Measurements from ENCODE around the gene MDH1.

MDH1 gene

DNA sequence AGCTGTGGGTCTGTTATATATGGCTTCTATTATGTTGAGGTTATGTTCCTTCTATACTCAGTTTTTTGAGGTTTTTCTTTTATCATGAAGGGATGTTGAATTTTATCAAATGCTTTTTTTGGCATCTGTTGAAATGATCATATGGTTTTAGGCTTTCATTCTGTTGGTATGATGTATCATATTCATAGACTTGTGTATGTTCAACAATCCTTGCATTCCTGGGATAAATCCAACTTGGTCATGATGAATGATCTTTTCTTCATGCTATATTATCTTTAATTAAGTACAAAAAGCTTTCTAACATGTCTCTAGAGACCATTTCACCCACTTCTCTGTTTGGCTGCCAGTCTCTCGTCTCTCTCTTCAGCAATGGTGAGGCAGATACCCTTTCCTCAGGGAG is 54.2 kb downstream of the MDH1 start:
- DNase-seq, result no peak

DNA sequence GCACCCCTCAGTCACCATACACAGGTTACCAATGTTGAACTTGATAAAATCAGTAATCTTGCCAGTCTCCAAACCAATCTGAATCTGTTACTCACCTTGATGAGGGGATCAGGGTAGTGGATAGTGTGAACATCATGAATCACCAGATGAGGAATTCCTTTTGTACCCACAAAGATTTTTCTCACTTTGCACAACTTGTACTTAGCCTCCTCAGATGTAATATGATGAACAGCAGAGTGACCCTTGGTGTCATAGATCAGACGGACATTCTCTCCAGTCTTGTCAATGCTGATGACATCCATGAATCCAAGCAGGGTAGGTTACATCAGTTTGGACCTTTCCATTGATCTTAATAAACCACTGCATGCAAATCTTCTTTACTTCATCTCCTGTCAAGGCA is 54.7 kb downstream of the MDH1 start:
- no peak for DNase-seq

GRCh38 chr2:63648632-63649031 is 59.9 kb downstream of the MDH1 start:
- no peak for DNase-seq

GRCh38 chr2:63649829-63650228 is 61.1 kb downstream of the MDH1 start:
- DNase-seq, result no peak

- no peak for DNase-seq
These were observed 62.0 kb downstream of the MDH1 start for GRCh38 chr2:63650756-63651155.

DNA sequence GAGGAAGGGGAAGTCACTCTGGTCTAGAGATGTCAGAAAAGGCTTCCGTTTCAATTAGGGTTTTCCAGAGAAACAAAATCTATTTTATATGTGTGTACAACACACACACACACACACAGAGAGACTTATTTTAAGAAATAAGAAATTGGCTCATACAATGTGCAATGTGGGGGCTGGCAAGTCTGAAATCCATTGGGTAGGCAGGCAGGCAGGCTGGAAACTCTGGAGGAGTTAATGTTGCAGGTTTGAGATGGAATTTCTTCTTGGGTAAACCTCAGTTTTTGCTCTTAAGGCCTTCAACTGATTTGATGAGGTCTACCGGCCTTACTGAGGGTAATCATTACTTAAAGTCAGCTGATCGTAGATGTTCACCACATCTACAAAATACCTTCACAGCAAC is 62.6 kb downstream of the MDH1 start:
- no peak for DNase-seq

- no peak for DNase-seq
These were observed 63.3 kb downstream of the MDH1 start for GRCh38 chr2:63651861-63652651.

GRCh38 chr2:63652652-63652985 is 63.9 kb downstream of the MDH1 start:
- no peak for DNase-seq

DNA sequence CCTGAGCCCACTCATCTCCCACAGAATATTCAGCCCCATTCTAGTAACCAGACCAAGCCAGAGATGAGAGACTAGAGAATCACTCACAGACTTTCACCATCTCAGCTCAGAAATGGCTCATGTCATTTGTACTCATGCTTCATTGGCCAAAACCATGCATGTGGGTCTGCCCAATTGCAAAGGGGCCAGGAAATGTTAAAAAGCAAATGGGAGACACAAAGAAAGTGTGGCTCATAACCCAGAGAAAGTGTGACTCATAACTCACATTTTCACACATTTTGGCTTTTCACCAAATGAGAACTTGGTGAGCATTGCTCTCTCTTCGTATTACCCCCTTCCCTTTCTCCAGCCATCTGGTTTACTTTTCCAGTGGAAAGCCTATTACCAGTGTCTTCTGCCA is 66.2 kb downstream of the MDH1 start:
- DNase-seq, result no peak

Data from hematopoietic multipotent progenitor cell treated with erythropoietin and hydrocortisone succinate and interleukin-3 and kit ligand, for 8 days (in vitro differentiated cells).